HL-60 (cell line): ENCODE results near the gene HIGD1A.

Experiments used
- DNase-seq, 2 experiments: peaks; one replicate each; pipeline ENCODE4 v3.0.0-alpha.2; 2010 to 2020; ENCODE audit warnings: low read depth in 1 of 2, low spot score in 1 of 2
- H3K27ac ChIP-seq: fragments of 250-450 bp; sonication (Bioruptor Pico); replicated peaks from 2 replicates; pipeline ENCODE4 v1.5.1; 2020; ENCODE audit warnings: mild to moderate bottlenecking, moderate library complexity
- H3K27me3 ChIP-seq: fragments of 250-450 bp; sonication (Bioruptor Pico); 2 replicates; pipeline ENCODE4 v1.5.1; 2021; ENCODE audit warnings: mild to moderate bottlenecking, moderate library complexity; ENCODE audit not compliant: insufficient read depth, poor library complexity, severe bottlenecking
- H3K4me3 ChIP-seq: replicated peaks from 2 replicates; pipeline ENCODE4 v1.5.1; 2011; ENCODE audit warnings: mild to moderate bottlenecking, control low read depth, low read length; ENCODE audit not compliant: insufficient read depth
- CTCF ChIP-seq: IDR thresholded peaks from one replicate; pipeline ENCODE4 v1.5.1; 2011; ENCODE audit warnings: low read length, control low read depth, inconsistent platforms; ENCODE audit not compliant: insufficient read depth
- GABPA ChIP-seq: IDR thresholded peaks from 2 replicates; pipeline ENCODE4 v1.6.1; 2012; ENCODE audit warnings: low read depth
- POLR2AphosphoS5 ChIP-seq: IDR thresholded peaks from 2 replicates; pipeline ENCODE4 v1.6.1; 2012; ENCODE audit warnings: low read depth
- REST ChIP-seq: IDR thresholded peaks from 2 replicates; pipeline ENCODE4 v1.6.1; 2012; ENCODE audit warnings: low read depth; ENCODE audit not compliant: insufficient replicate concordance
- SPI1 ChIP-seq: IDR thresholded peaks from 2 replicates; pipeline ENCODE4 v1.6.1; 2012; ENCODE audit warnings: low read depth, mild to moderate bottlenecking, borderline replicate concordance

Gene HIGD1A

GRCh38 chr3:42823351-42823750, 19.1 kb upstream of the HIGD1A start:
- H3K27me3 ChIP-seq = no peaks in the 10 kb centered on the region
- no peak overlapping the region for H3K4me3 ChIP-seq
- TF ChIP-seq REST (no peak), SPI1 (no peak), POLR2AphosphoS5 (no peak), CTCF (no peak), GABPA (no peak)
- H3K27ac ChIP-seq = no peak overlapping the region
- no peak for DNase-seq

GRCh38 chr3:42822828-42823227, 18.5 kb upstream of the HIGD1A start:
- H3K27ac ChIP-seq = no peak overlapping the region
- TF ChIP-seq GABPA (no peak), SPI1 (no peak), POLR2AphosphoS5 (no peak)
- no peaks in the 10 kb centered on the region for H3K27me3 ChIP-seq
- H3K4me3 ChIP-seq = no peak overlapping the region
- DNase-seq = no peak

- H3K27ac ChIP-seq = no peak overlapping the region
- no peak overlapping the region for H3K4me3 ChIP-seq
- TF ChIP-seq POLR2AphosphoS5 = no peak
- TF ChIP-seq GABPA = no peak
- no peak for TF ChIP-seq SPI1
- TF ChIP-seq REST = no peak
- no peaks in the 10 kb centered on the region for H3K27me3 ChIP-seq
- DNase-seq = no peak
Measured at GRCh38 chr3:42820746-42821051, 16.4 kb upstream of the HIGD1A start.

- TF ChIP-seq GABPA (no peak), CTCF (no peak), SPI1 (no peak), REST (no peak), POLR2AphosphoS5 (no peak)
- DNase-seq = no peak
Measured at GRCh38 chr3:42819351-42819965, 15.2 kb upstream of the HIGD1A start.

More at GRCh38 chr3:42819351-42819965, 15.2 kb upstream of the HIGD1A start:
- Histone ChIP-seq H3K4me3 (no peak overlapping the region), H3K27me3 (no peaks in the 10 kb centered on the region), H3K27ac (no peak overlapping the region)
